ENCODE results near the gene IST1.

The IST1 gene

DNA sequence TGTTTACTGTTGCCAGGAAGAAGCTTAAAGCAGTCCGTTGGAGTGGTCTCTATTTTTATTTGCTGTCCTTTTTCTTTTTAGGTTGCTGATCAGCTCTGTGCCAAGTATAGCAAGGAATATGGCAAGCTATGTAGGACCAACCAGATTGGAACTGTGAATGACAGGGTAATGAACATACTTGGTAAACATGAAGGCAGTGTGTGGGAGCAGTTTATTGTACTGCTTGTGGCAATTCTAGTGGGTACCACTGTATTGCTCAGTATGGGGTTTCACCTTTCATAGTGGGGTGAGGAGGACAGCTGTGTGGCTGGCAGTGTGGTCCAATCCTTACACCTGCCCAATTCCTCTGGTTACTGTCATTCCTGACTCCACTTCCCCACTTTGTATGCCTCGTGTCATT lies 25.3 kb downstream of the IST1 start:
- Histone ChIP-seq H3K4me1 (ENCODE audit: control insufficient read depth, insufficient read depth, low read length) (no peaks in the 10 kb centered on the region), H3K27ac (ENCODE audit: low read depth, low read length) (no peak overlapping the region), H3K9me3 (ENCODE audit: control insufficient read depth, insufficient read depth, low read depth, low read length) (0 out of 2 replicates have a peak, but pooled peaks cover 3% of the 10 kb centered on the region), H3K36me3 (ENCODE audit: control insufficient read depth, insufficient read depth, low read length) (peaks cover 98% of the 10 kb centered on the region), H3K9ac (ENCODE audit: low read length) (no peak overlapping the region), H3K4me3 (ENCODE audit: low read depth, low read length) (no peak overlapping the region), H3K27me3 (ENCODE audit: control insufficient read depth, insufficient read depth, low read length) (no peaks in the 10 kb centered on the region)

DNA sequence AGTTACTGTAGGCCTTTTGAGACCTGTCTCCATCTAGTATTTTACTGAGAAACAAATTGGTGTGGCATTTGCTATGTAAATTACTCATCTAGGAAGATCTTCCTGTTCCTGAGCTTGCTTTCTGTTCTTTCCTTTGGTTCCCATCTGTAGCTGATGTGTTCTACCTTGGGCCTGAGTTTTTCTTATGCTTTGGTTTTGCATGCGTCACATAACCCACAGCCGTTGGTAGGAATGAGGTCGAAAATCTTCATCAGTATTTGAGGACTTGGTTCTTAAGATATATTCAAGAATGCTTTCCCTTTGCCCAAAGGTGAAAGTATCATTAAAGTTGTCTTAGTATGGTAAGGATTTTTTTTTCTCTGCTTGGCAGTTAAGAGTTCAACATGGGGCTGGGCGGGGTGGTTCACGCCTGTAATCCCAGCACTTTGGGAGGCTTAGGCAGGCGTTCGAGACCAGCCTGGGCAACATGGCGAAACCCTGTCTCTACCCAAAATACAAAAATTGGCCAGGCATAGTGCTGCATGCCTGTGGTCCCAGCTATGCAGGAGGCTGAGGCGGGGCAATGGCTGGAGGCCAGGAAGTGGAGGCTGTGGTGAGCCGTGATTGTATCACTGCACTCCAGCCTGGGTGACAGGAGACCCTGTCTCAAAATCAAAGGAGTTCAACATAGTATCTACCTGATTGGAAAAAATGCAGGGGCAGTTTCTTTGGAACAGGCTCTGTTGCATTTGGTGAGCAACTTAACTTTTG lies 28.8 kb downstream of the IST1 start:
- H3K9ac ChIP-seq (ENCODE audit: low read length) = no peak overlapping the region
- H3K4me1 ChIP-seq (ENCODE audit: control insufficient read depth, insufficient read depth, low read length) = no peaks in the 10 kb centered on the region; the same call in 1 of the 2 replicates
- H3K9me3 ChIP-seq (ENCODE audit: control insufficient read depth, insufficient read depth, low read depth, low read length) = 0 out of 2 replicates have a peak, but pooled peaks cover 3% of the 10 kb centered on the region
- peaks cover 98% of the 10 kb centered on the region for H3K36me3 ChIP-seq (ENCODE audit: control insufficient read depth, insufficient read depth, low read length)
- H3K4me3 ChIP-seq (ENCODE audit: low read depth, low read length) = no peak overlapping the region
- no peak overlapping the region for H3K27ac ChIP-seq (ENCODE audit: low read depth, low read length)
- no peaks in the 10 kb centered on the region for H3K27me3 ChIP-seq (ENCODE audit: control insufficient read depth, insufficient read depth, low read length)

DNA sequence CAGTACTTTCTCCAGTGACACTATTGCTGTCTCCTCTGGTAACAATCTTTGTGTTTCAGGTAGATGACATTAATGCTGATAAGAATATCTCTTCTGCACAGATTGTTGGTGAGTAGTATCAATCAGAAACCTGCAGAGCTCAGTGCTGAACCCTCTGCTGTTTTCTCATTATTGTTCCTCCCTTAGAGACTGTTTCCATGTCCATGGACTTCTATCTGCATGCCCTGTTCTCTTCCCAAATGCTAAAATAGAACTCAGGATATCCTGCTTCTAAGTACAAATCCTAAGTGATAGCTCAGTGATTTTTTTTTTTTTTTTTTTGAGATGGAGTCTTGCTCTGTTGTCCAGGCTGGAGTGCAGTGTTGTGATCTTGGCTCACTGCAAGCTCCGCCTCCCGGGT lies 29.4 kb downstream of the IST1 start:
- no peak overlapping the region for H3K27ac ChIP-seq (ENCODE audit: low read depth, low read length)
- no peak overlapping the region for H3K4me3 ChIP-seq (ENCODE audit: low read depth, low read length)
- H3K27me3 ChIP-seq (ENCODE audit: control insufficient read depth, insufficient read depth, low read length) = no peaks in the 10 kb centered on the region
- peaks cover 98% of the 10 kb centered on the region for H3K36me3 ChIP-seq (ENCODE audit: control insufficient read depth, insufficient read depth, low read length)
- no peaks in the 10 kb centered on the region; the same call in 1 of the 2 replicates for H3K4me1 ChIP-seq (ENCODE audit: control insufficient read depth, insufficient read depth, low read length)
- H3K9me3 ChIP-seq (ENCODE audit: control insufficient read depth, insufficient read depth, low read depth, low read length) = no peaks in the 10 kb centered on the region
- H3K9ac ChIP-seq (ENCODE audit: low read length) = no peak overlapping the region

DNA sequence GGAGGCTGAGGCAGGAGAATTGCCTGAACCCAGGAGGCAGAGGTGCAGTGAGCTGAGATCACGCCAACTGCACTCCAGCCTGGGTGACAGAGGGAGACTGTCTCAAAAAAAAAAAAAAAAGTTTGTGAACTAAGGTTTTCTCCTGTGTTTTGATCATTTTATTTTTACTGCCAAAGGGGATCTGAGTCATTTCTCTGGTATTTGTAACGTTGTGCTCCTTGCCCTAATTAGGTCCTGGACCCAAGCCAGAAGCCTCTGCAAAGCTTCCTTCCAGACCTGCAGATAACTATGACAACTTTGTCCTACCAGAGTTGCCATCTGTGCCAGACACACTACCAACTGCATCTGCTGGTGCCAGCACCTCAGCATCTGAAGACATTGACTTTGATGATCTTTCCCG lies 32.1 kb downstream of the IST1 start:
- Histone ChIP-seq H3K27me3 (ENCODE audit: control insufficient read depth, insufficient read depth, low read length) (no peaks in the 10 kb centered on the region), H3K9ac (ENCODE audit: low read length) (no peak overlapping the region), H3K27ac (ENCODE audit: low read depth, low read length) (peak overlapping the region; percentile 16; the same call in 1 of the 2 replicates), H3K9me3 (ENCODE audit: control insufficient read depth, insufficient read depth, low read depth, low read length) (no peaks in the 10 kb centered on the region), H3K36me3 (ENCODE audit: control insufficient read depth, insufficient read depth, low read length) (peaks cover 97% of the 10 kb centered on the region), H3K4me1 (ENCODE audit: control insufficient read depth, insufficient read depth, low read length) (no peaks in the 10 kb centered on the region; the same call in 1 of the 2 replicates), H3K4me3 (ENCODE audit: low read depth, low read length) (no peak overlapping the region)

DNA sequence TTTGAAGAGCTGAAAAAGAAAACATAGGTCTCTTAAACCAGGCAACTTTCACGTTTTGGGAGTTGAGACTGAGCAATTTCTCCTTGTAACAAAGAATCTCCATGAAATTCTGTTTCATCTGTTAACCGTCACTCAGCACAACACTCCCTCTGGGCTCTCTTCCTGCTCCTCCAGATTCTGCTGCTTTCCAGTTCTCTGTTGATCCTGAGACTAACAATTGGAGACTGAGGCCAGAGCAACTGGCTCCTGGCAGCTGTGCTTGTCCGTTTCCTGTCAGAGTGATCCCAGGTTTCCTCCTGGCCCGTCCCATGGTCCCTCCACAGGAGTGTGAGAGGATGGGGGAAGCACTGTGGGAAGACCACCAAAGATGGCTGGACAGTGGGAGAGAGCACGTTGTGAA lies 32.5 kb downstream of the IST1 start:
- no peak overlapping the region for H3K9ac ChIP-seq (ENCODE audit: low read length)
- no peaks in the 10 kb centered on the region for H3K9me3 ChIP-seq (ENCODE audit: control insufficient read depth, insufficient read depth, low read depth, low read length)
- no peaks in the 10 kb centered on the region for H3K27me3 ChIP-seq (ENCODE audit: control insufficient read depth, insufficient read depth, low read length)
- H3K36me3 ChIP-seq (ENCODE audit: control insufficient read depth, insufficient read depth, low read length) = peaks cover 93% of the 10 kb centered on the region
- H3K4me1 ChIP-seq (ENCODE audit: control insufficient read depth, insufficient read depth, low read length) = no peaks in the 10 kb centered on the region; the same call in 1 of the 2 replicates
- H3K27ac ChIP-seq (ENCODE audit: low read depth, low read length) = peak overlapping the region; percentile 16; the same call in 1 of the 2 replicates
- H3K4me3 ChIP-seq (ENCODE audit: low read depth, low read length) = no peak overlapping the region

DNA sequence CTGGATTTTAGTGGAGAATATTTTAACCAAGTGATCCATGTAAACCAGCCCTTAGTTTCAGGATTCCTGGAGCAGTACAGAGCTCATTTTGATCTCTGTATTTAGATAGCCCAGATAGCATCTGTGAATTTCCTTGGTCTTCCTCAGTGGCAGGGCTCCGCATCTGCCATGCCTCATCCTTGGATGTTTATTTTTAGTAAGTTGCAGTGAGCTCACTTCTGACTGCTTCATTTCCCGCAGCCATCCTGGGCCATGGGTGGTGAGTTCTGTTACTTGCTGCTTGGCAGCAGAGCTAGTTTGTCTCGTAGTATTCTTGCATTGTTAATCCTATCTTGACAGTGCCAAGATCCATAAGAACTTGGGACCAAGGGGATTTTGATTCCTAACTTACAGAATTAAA lies 33.7 kb downstream of the IST1 start:
- no peaks in the 10 kb centered on the region for H3K9me3 ChIP-seq (ENCODE audit: control insufficient read depth, insufficient read depth, low read depth, low read length)
- no peak overlapping the region for H3K9ac ChIP-seq (ENCODE audit: low read length)
- no peaks in the 10 kb centered on the region; the same call in 1 of the 2 replicates for H3K4me1 ChIP-seq (ENCODE audit: control insufficient read depth, insufficient read depth, low read length)
- no peak overlapping the region for H3K27ac ChIP-seq (ENCODE audit: low read depth, low read length)
- no peak overlapping the region for H3K4me3 ChIP-seq (ENCODE audit: low read depth, low read length)
- peaks cover 91% of the 10 kb centered on the region for H3K36me3 ChIP-seq (ENCODE audit: control insufficient read depth, insufficient read depth, low read length)
- H3K27me3 ChIP-seq (ENCODE audit: control insufficient read depth, insufficient read depth, low read length) = no peaks in the 10 kb centered on the region

DNA sequence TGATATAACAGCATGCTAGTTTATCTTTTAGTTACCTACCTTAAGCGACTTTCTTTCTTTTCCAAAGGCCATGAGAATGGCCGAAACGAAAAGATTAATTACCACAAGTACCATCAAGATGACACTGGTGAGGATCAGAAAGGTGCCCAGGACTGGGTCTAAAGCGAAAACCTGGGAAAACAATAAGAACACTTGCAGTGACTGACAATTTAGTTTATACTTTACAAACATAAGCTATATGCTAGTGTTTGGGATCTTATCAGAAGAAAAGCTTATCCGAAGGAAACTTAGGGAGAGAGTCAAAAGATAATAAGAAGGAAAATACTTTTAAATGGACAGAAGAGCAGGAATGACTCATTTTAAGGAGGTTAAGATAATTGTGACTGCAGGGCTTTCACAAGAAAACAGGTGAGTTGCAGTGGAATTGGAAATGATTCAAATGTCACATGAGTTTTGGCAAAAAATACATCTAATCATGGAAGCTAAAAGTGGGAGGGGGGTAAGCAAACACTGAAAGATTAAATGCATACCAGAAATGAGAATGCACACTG lies 34.8 kb downstream of the IST1 start:
- H3K27me3 ChIP-seq (ENCODE audit: control insufficient read depth, insufficient read depth, low read length) = no peaks in the 10 kb centered on the region
- H3K4me1 ChIP-seq (ENCODE audit: control insufficient read depth, insufficient read depth, low read length) = no peaks in the 10 kb centered on the region; the same call in 1 of the 2 replicates
- H3K36me3 ChIP-seq (ENCODE audit: control insufficient read depth, insufficient read depth, low read length) = peaks cover 91% of the 10 kb centered on the region
- H3K27ac ChIP-seq (ENCODE audit: low read depth, low read length) = no peak overlapping the region
- no peaks in the 10 kb centered on the region for H3K9me3 ChIP-seq (ENCODE audit: control insufficient read depth, insufficient read depth, low read depth, low read length)
- no peak overlapping the region for H3K4me3 ChIP-seq (ENCODE audit: low read depth, low read length)
- no peak overlapping the region for H3K9ac ChIP-seq (ENCODE audit: low read length)

DNA sequence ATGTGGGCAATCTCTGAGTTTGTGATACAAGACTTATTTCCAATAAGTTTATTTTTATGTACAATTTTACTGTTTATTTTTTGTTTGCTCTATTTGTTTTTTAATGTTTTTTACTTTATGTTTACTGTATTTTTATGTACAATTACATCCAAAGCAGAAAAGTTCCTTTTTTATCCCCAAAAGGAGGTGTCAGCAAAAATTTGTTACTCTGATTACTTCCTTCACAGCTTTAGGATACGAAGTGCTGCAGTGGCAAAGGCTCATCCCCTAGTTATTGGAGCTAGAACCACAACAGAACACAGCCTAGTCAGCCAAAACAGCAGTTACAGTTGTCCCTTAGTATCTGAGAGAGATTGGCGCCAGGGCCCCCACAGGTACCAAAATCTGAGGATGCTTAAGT lies 35.7 kb downstream of the IST1 start:
- H3K27ac ChIP-seq (ENCODE audit: low read depth, low read length) = no peak overlapping the region
- H3K9me3 ChIP-seq (ENCODE audit: control insufficient read depth, insufficient read depth, low read depth, low read length) = no peaks in the 10 kb centered on the region
- H3K9ac ChIP-seq (ENCODE audit: low read length) = no peak overlapping the region
- no peaks in the 10 kb centered on the region; the same call in 1 of the 2 replicates for H3K4me1 ChIP-seq (ENCODE audit: control insufficient read depth, insufficient read depth, low read length)
- H3K36me3 ChIP-seq (ENCODE audit: control insufficient read depth, insufficient read depth, low read length) = peaks cover 87% of the 10 kb centered on the region
- no peaks in the 10 kb centered on the region for H3K27me3 ChIP-seq (ENCODE audit: control insufficient read depth, insufficient read depth, low read length)
- no peak overlapping the region for H3K4me3 ChIP-seq (ENCODE audit: low read depth, low read length)

DNA sequence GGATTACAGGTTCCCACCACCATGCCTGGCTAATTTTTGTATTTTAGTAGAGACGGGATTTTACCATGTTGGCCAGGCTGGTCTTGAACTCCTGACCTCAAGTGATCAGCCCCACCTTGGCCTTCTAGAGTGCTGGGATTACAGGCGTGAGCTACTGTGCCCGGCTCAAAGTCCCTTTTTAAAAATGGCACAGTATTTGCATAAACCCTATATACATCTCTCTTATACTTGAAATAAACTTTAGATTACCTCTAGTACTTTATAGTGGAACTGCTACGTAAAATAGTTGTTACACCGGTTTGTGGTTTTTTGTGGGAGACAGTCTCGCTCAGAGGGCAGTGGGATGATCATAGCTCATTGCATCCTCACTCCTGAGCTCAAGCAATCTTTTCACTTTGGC lies 36.3 kb downstream of the IST1 start:
- no peak overlapping the region for H3K9ac ChIP-seq (ENCODE audit: low read length)
- no peak overlapping the region for H3K27ac ChIP-seq (ENCODE audit: low read depth, low read length)
- H3K9me3 ChIP-seq (ENCODE audit: control insufficient read depth, insufficient read depth, low read depth, low read length) = no peaks in the 10 kb centered on the region
- no peaks in the 10 kb centered on the region for H3K27me3 ChIP-seq (ENCODE audit: control insufficient read depth, insufficient read depth, low read length)
- H3K36me3 ChIP-seq (ENCODE audit: control insufficient read depth, insufficient read depth, low read length) = peaks cover 82% of the 10 kb centered on the region
- no peak overlapping the region for H3K4me3 ChIP-seq (ENCODE audit: low read depth, low read length)
- H3K4me1 ChIP-seq (ENCODE audit: control insufficient read depth, insufficient read depth, low read length) = no peaks in the 10 kb centered on the region; the same call in 1 of the 2 replicates

DNA sequence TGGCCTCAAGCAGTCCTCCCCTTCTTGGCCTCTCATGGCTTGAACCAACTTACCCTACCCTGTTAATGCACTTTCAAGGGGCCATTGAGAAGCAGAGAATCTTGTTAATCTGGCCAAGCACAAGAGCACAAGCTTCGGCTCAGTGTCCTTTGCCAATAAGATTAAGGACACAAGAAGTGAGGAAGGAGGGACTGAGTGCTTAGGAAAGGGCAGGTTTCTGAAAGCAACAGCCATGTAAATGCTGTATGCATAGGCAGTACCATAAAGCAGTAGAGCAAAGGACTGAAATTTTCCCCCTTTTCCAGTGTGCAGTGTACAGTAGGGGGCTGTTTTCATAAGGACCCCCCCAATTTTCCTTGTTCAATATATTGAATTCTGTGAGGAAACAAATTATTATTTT lies 37.7 kb downstream of the IST1 start:
- Histone ChIP-seq H3K9ac (ENCODE audit: low read length) (no peak overlapping the region), H3K4me3 (ENCODE audit: low read depth, low read length) (no peak overlapping the region), H3K4me1 (ENCODE audit: control insufficient read depth, insufficient read depth, low read length) (no peaks in the 10 kb centered on the region; the same call in 1 of the 2 replicates), H3K27ac (ENCODE audit: low read depth, low read length) (no peak overlapping the region), H3K36me3 (ENCODE audit: control insufficient read depth, insufficient read depth, low read length) (peaks cover 67% of the 10 kb centered on the region), H3K27me3 (ENCODE audit: control insufficient read depth, insufficient read depth, low read length) (no peaks in the 10 kb centered on the region), H3K9me3 (ENCODE audit: control insufficient read depth, insufficient read depth, low read depth, low read length) (no peaks in the 10 kb centered on the region)

DNA sequence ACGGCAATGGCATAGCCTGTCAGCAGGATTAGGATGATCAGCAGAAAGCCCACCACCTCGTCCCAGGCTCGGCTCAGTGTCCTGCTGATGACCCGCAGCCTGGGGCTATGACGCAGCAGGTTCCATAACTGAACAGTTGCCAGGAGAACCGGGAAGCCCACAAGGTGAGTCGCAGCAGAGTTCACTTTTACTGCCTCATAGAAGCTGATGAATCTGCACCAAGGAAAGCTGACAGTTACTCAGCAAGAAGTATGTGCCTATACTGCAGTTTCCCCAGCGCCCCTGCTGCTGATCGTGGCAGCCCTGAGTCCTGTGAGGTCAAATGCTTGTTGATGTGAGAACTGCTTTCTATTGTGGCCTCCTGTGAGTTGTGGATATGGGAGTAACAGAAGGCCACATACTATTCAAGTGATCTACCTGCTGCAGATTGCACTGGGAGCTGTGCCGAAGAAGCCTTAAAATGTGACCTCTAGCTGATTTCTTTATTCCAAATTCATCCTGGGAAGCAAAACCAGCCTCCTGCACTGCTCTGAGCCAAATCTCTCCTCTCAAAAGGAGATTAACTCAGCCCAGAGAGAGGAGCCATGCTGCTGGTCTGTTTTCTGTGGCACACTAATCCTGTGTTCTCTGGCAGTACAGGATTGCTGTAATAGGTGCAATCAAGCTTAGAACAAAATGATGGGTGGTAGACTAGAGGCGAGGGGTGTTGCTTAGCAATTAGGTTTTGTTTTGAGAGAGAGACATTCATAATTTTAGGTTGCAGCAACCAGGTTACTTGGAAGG lies 38.8 kb downstream of the IST1 start:
- H3K36me3 ChIP-seq (ENCODE audit: control insufficient read depth, insufficient read depth, low read length) = peaks cover 56% of the 10 kb centered on the region
- no peak overlapping the region for H3K9ac ChIP-seq (ENCODE audit: low read length)
- no peaks in the 10 kb centered on the region for H3K27me3 ChIP-seq (ENCODE audit: control insufficient read depth, insufficient read depth, low read length)
- no peaks in the 10 kb centered on the region; the same call in 1 of the 2 replicates for H3K4me1 ChIP-seq (ENCODE audit: control insufficient read depth, insufficient read depth, low read length)
- H3K27ac ChIP-seq (ENCODE audit: low read depth, low read length) = no peak overlapping the region
- H3K9me3 ChIP-seq (ENCODE audit: control insufficient read depth, insufficient read depth, low read depth, low read length) = no peaks in the 10 kb centered on the region
- H3K4me3 ChIP-seq (ENCODE audit: low read depth, low read length) = no peak overlapping the region

Measured in HUES6 (cell line).